ENCODE data around the gene SPEN. TPM values are rescaled to one million over a fixed set of nuclear protein-coding genes. Genes with fewer than 3 reads are reported as not detected.
A peak's percentile ranks its signal among the peaks of the same experiment; 100 is the strongest.

Gene SPEN
- total and polyA plus RNA-seq, 2 experiments from 2014 or later = 25.8 to 31.6 TPM

DNA sequence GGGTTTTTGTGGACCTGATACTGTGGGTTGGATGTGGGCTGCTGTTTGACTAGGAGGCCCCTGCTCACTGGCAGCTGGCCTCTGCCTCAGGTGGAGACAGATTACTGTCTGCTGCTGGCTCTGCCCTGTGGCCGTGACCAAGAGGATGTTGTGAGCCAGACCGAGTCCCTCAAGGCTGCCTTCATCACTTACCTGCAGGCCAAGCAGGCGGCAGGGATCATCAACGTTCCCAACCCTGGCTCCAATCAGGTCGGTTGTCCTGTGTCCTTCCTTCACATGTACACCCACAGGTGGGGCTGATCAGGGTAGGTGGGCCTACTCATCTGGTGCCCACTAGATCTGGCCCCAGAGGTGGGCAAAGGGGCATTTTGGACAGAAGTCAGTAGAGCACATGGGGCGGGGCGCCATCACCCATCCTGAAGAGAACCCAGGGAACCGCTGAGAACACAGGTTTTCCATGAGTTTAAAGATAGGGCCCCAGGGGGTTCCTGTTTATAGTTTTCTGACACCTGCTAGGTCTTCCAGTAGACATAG lies 91.2 kb downstream of the SPEN start:
- Histone ChIP-seq H3K27me3 (no peaks in the 10 kb centered on the region), H3K27ac (peak overlapping the region; percentile 18), H3K4me3 (no peak overlapping the region), H3K9me3 (ENCODE audit: low read depth) (no peaks in the 10 kb centered on the region), H3K36me3 (peaks cover 65% of the 10 kb centered on the region), H3K4me1 (ENCODE audit: low read depth) (no peaks in the 10 kb centered on the region)
- no peak for TF ChIP-seq CTCF (IDR thresholded peaks at IDR 0.05; ENCODE audit: low read depth, low read length)
- DNase-seq (ENCODE audit: low read depth in 1 of 2, low spot score in 1 of 2) = no peak

DNA sequence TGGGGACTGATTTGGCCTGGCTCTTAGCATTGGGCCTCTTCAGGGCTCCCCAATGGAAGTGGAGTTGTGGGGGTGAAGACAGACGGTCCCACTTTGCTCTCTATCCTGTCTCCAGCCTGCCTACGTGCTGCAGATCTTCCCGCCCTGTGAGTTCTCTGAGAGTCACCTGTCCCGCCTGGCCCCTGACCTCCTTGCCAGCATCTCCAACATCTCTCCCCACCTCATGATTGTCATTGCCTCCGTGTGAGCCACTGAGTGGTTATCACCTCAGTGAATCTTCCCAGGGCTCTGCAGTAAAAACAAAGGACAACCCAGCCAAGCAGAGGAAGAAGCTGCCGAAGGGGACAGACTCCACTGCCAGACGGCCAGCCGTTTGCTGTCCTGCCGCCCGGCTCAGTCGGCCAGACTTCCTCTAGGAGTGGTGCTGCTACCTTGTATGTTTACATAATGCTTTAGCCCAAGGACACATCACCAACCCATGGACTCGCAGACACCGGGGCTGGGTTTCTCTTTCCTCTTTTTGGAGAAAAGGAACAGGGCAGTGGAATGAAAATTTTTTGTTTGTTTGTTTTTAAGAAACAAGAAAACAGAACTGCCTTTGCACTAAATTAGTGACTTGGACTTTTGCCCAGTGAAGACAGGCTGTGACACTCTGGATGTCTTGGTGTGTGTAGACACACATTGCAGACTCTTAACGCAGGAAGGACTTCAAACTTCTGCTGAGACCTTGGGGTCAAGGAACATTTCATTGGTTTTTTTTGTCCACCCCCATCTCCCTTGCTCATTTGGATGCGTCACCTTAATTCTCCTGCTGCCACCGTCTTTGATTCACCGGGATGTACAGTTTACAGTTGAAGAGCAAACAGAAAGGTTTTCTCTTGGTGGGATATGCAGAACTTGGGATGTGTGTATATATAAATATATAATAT lies 91.9 kb downstream of the SPEN start:
- H3K27me3 ChIP-seq = no peaks in the 10 kb centered on the region
- DNase-seq (ENCODE audit: low read depth in 1 of 2, low spot score in 1 of 2) = no peak
- H3K27ac ChIP-seq = peak overlapping the region; percentile 28
- H3K4me3 ChIP-seq = no peak overlapping the region
- H3K9me3 ChIP-seq (ENCODE audit: low read depth) = no peaks in the 10 kb centered on the region
- H3K4me1 ChIP-seq (ENCODE audit: low read depth) = no peaks in the 10 kb centered on the region
- H3K36me3 ChIP-seq = peaks cover 66% of the 10 kb centered on the region
- TF ChIP-seq CTCF (IDR thresholded peaks at IDR 0.05; ENCODE audit: low read depth, low read length) = no peak

- peaks cover 61% of the 10 kb centered on the region for H3K36me3 ChIP-seq
- no peak for TF ChIP-seq CTCF (IDR thresholded peaks at IDR 0.05; ENCODE audit: low read depth, low read length)
- H3K27me3 ChIP-seq = no peaks in the 10 kb centered on the region
- no peak for DNase-seq (ENCODE audit: low read depth in 1 of 2, low spot score in 1 of 2)
- no peaks in the 10 kb centered on the region for H3K4me1 ChIP-seq (ENCODE audit: low read depth)
- H3K27ac ChIP-seq = no peak overlapping the region
- no peak overlapping the region for H3K4me3 ChIP-seq
- H3K9me3 ChIP-seq (ENCODE audit: low read depth) = no peaks in the 10 kb centered on the region
Measured at GRCh38 chr1:15940110-15941043, 92.9 kb downstream of the SPEN start.

- no peaks in the 10 kb centered on the region for H3K27me3 ChIP-seq
- H3K27ac ChIP-seq = no peak overlapping the region
- no peaks in the 10 kb centered on the region for H3K9me3 ChIP-seq (ENCODE audit: low read depth)
- H3K4me3 ChIP-seq = no peak overlapping the region
- no peaks in the 10 kb centered on the region for H3K4me1 ChIP-seq (ENCODE audit: low read depth)
- no peak for DNase-seq (ENCODE audit: low read depth in 1 of 2, low spot score in 1 of 2)
- H3K36me3 ChIP-seq = peaks cover 53% of the 10 kb centered on the region
- TF ChIP-seq CTCF (IDR thresholded peaks at IDR 0.05; ENCODE audit: low read depth, low read length) = no peak
Measured at GRCh38 chr1:15941044-15941840, 93.7 kb downstream of the SPEN start.
